ENCODE results near the gene NES.
"Not testable (repeated sequence)": the region's sequence is repeated elsewhere in the genome, so short reads cannot be mapped to it uniquely, and the experiment has no call there.

NES gene

DNA sequence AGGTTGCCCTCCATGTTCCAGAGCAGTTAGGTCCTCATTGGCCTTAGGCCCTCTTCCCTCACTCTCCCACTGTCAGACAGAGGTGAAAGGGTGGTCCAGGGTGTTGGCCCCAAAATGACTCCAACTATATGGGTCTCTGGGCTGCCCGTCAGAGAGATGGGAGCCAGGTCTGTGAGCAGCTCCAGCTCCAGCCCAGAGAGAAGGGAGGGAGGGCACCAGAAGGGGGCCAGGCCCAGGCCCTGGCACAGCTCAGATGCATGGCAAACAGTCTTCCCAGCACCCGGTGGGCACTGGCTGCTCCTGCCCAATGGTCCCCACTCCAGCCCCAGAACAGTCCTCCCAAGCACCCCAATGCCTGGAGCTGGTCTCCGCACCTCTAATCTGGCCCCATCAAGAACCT, 33.1 kb downstream of the NES start:
- no peak for DNase-seq

DNA sequence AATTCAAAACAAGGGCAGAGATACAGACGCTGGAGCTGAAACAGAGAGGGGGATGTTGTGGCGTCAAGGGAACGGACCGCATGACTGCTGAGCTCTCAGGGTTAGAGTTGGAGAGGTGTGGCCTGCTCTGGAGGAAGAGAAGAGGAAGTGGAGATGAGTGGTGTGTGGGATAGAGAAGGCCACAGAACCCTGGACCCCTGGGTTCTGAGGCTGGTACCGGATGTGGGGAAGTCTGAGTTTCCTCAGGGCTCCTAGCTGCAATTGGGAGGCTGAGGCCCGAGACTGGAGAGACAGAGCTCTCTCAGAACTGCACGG, 33.5 kb downstream of the NES start:
- DNase-seq = no peak

DNA sequence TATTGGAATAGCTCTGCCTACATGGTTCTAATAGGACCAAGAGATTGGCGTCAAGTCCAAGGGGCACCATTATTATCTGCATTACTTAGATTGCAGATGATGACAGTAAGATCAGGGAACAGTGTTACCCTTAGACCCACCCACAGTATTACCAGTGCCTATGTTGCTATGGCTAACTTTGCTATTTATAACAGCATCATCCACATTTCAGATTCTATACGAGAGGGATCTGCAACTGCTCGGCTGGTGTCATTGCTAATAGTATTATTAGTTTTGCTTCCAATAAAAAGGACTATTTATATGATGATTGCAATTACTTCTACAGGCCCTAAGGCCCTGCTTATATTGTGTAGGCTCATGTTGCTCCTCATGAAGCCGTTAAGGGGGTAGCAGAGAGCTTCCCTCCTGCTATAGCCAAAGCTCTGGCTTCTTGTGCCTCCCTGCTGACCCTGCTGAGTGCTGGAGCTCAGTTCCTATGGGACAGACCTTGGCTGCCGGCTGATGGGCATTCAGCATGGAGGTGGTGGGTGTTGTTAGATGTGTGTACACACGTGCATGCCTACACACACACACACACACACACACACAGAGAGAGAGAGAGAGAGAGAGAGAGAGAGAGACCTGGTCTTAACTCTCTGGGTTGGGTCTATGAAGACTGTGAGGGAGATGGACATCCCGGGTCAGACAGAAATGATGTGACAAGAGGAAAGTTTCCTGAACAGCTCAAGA, 34.0 kb downstream of the NES start:
- DNase-seq = no peak

DNA sequence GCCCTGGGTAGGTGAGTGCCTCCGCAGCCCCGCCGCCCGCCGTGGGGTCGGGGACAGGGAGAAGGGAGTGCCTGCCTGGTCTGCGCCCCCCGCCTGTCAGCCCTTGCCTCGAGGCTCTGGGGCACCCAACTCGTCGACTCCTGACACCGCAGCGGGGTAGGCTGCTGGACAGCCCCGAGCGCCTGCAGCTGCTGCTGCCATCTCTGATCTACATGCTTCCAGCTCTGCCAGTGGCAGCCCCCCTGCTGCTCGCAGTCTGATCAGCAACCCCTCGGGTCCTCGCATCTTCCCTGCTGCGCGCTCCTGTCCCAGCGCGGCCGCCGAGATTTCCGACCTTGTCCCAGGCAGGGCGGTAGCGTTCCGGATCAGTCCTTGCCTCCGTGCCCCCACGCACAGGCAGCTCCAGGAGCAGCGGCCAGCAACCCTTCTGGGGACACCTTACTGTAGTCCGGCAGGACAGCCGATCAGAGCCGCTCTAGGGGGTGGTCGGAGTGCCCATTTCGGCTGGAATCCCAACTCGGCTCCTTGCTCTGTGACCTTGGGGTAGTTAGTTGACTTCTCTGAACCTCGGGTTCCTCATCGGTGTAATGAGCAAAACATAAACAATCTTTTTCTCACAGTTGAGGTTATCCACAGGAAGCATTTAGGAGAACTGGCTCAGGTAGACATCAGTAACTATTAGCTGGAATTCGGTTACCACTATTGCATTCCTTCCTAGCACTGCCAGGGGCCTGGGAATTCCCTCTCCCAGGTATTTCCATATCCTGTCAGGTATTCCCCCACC, 34.8 kb downstream of the NES start:
- DNase-seq = no peak

DNA sequence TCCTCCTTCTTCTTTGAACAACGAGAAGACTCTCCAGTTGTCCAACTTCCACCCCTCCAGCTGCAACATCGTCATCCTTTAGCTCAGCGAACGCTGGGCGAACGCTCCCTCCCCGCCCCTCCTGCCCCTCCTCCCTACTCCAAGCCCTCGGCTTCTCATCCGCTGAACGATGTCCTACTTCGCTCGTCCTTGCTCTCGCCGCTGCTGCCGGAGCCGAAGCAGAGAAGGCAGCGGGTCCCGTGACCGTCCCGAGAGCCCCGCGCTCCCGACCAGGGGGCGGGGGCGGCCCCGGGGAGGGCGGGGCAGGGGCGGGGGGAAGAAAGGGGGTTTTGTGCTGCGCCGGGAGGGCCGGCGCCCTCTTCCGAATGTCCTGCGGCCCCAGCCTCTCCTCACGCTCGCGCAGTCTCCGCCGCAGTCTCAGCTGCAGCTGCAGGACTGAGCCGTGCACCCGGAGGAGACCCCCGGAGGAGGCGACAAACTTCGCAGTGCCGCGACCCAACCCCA, 35.4 kb downstream of the NES start, which contains the start of gene BCAN:
Gene BCAN (plus strand): TSS at position 357 of the 504 bp plus-strand sequence. CDS start 3,938 bp downstream, outside the sequence.
- DNase-seq = no peak

DNA sequence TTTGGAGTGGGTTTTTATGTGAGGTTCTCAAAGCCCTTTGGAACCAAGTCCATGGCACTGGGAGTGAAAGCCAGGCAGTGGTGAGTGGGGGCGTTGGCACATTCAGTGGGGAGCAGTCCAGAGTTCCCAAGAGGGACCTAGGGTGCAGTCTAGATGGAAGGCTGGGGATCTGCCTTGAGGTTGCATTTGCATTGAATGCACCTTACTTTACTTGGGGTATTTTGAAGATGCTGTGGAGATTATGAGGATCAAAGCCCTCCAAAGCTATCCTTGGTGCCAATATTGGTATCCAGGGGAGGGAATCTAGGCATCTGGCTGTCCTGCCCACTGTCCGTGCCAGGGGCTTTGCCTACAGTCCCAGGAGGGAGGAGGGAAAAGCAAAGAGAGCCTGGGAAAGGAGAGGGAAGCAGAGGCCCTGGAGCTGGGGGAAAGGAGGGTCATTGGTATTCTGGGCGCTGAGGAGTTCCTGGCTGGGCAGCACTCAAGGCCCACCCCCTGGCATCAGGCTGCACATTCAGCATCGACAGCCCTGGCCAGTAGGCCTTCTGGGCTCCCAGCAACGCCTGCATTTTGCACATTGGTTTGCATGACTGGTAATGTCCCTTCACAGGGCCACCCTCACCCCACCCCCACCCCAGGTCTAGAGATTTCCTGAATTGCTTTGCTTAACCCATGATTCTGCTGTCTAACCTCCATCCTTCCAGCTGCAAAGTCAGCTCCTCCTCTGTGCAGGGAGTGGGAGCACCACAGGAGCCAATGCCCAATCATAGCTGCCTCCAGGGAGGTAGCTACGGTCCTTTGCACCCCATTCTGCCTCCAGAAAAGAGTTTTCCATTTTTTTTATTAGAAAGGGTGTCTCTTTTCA, 36.1 kb downstream of the NES start:
- no peak for DNase-seq

DNA sequence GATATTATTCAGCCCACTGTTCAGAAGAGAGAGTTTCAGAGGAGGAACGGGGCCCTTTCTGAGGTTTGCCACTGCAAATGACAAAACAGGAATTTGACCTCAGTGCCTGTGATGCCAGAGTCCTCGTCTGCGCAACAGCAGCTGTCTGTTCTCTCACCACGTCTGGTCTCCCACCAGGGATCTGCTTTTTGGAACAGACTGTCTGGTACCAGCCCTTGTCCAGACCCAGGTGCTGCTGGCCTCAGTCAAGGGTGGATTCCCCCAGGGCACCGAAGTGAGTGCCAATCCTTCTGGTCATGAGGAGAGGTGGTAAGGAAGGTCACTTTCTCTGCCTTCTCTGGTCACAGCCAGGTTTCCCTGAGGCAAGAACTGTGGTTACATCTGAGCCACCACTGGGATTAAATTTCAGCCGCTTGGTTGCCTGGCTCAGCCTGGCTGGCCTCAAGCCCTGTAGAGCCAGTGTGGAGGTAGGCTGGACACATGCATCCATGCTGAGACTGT, 37.6 kb downstream of the NES start:
- DNase-seq = no peak

DNA sequence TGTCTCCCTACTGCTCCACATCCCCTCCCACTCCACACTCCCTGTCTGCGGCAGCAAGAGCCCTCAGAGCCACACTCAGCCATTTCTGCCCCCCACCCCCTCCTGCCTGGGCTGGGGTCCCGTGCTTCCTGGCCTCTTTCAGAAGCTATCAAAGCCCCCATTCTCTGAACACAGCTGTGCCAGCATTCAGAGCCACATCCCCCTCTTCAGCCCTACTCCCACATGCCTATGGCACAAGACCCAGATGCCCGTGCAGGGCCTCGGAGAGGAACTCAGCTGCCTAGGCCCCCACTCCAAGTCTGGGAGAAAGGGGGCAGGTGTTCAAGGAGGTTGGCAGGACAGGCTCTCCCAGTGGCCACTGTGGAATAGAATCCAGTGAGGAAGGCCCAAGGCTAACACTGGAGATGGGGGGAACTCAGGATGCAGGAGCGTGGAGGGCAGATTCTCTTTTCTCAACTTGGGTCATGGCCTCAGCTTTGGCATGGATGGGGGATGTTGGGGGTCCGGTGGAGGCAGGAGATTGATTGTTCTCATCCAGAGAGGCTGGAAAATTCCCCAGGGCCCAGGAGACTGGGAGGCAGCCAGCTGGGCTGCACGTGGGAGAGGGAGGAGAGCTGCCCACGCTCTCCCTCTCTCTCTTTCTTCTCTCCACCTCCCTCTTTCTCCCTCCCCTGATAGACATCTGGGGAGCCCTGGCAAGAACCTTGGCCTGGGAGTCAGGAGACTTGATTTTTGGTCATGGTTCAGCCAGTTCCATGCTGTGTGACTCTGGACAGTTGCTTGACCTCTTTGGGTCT, 38.8 kb downstream of the NES start:
- no peak for DNase-seq

DNA sequence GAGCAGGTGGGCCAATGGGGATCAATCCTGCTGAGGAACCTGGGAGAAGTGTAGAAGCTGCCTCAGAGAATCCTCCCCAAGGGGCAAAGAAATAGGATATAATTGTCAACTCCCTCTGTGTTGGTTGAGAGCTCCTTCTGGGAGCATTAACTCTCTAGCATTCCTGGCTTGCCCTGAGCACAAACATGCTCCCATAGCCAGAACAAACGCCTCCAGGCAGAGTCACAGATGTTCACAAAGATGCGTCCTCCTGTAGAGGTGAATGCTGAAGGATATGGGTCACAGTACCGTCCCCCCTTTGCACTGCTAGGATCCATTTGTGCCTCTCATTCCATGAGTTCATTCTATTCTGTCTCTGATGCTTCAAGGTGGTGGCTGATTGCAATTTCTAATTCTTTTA, 44.9 kb downstream of the NES start:
- DNase-seq = no peak

DNA sequence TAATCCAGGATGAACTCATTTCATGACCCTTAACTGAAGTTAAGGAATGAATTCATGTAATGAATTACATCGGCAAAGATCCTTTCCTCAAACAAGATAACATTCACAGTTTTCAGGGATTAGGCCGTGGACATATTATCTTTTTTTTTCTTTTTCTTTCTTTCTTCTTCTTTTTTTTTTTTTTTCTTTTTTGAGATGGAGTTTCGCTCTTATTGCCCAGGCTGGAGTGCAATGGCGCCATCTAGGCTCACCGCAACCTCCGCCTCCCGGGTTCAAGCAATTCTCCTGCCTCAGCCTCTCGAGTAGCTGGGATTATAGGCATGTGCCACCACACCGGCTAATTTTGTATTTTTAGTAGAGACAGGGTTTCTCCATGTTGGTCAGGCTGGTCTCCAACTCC, 46.1 kb downstream of the NES start:
- DNase-seq = not testable (repeated sequence)

DNA sequence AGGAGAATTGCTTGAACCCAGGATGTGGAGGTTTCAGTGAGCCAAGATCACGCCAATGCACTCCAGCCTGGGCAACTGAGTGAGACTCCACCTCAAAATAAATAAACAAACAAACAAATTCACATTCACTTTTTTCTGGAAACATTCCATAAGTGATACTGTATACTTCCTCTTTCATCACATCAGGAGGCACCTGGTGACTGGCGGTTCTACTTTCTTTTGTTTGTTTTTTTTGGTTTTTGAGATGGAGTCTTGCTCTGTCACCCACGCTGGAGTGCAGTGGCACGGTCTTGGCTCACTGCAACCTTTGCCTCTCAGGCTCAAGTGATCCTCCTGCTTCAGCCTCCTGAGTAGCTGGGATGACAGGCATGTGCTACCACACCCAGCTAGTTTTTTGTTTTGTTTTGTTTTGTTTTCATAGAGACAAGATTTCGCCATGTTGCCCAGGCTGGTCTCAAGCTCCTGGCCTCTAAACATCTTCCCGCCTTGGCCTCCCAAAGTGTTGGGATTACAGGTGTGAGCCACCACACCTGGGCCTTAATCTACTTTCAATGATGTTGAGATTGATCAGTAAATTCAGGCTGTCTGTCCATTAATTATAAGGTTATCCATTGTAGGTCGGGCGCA, 47.3 kb downstream of the NES start:
- DNase-seq = no peak

DNA sequence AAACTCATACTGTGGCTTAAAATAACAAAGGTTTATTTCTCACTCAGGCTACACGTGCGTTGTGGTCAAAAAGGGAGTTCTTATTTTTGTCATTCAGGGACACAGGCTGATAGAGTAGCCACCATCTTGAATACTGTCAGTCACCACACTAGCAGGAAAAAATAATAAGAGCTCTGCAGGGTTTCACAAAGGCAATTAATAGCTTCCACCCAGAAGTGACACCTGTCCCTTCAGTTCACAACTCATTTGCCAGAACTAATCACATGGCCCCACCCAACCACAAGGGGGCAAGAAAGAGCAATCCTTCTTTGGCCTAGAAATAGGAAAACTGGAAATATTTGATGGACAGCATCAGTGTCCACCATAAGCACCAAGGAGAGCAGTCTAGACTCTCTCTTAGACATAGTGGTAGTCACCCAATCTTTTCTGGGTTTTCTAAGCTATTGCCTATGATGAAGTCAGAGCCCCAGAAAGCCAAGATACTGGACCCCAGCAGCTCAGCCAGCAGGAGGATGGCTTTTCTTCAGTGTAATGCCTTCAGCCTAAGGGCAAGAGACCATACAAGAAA, 49.8 kb downstream of the NES start:
- peak; percentile 63 for DNase-seq

DNA sequence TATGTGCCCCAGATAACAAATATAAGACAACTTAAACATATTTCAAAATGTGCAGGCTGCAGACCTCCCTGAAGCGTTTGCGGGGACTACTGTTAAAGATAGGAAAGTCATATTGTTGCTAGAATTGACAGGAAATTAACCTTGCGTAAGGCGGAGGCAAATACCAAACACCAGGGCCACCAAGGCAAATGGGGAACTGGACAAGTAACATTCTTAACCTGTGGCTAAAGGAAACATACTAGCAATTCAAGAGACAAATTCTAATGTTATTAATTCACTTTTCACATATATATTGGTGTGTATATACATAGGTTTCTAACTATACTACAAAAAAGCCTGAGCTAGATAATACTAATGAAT, 51.1 kb downstream of the NES start:
- DNase-seq = no peak

DNA sequence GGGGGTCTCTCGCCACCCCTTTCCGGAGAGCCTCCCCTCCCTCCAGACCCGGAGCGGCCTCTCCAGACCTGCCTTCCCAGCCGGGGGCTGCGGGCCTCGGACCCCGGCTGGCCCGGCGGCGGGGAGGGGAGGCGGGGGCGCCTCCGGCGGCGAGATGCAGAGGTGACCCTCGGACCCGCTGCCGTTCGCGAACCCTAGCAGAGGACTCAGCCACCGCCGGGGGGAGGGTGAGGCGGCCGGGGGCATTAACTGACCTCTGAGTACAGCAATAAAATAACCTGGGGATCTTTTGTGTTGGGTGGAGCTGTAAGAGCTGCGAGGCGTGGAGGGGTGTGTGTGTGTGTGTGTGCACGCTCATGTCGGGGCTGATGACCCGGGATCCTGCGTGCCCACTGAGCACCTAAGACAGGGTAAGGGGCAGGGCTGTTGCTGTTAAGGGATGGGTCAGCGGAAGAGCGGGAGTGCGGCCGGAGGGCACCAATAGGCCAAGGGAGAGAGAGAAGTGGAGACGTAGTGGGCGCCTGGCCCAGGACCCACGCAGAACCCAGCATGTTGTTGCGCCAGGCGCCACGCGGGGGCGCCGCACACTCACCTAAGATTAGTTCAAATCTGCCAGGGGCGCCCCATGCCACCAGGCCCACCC, 51.6 kb downstream of the NES start:
- DNase-seq = peak; percentile 28

DNA sequence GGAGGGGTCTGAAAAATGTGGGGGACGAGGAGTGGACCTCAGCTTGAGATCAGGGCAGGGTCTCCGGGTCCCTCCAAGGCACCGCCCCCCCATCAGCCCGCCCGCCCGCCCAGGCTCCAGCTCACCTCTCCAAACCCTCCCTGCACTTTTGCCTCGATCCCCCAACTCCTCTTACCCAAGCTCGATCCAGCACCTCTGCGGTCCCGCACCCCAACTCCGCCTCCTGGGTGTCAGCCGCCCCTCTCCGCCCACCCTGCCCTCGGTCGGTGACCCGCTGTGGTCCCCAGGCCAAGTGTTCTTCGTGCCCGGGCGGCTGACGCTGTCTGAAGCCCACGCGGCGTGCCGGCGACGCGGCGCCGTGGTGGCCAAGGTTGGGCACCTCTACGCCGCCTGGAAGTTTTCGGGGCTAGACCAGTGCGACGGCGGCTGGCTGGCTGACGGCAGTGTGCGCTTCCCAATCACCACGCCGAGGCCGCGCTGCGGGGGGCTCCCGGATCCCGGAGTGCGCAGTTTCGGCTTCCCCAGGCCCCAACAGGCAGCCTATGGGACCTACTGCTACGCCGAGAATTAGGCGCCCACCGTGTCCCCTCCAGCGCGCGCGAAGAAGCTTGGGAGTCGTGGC, 52.3 kb downstream of the NES start:
- no peak for DNase-seq

DNA sequence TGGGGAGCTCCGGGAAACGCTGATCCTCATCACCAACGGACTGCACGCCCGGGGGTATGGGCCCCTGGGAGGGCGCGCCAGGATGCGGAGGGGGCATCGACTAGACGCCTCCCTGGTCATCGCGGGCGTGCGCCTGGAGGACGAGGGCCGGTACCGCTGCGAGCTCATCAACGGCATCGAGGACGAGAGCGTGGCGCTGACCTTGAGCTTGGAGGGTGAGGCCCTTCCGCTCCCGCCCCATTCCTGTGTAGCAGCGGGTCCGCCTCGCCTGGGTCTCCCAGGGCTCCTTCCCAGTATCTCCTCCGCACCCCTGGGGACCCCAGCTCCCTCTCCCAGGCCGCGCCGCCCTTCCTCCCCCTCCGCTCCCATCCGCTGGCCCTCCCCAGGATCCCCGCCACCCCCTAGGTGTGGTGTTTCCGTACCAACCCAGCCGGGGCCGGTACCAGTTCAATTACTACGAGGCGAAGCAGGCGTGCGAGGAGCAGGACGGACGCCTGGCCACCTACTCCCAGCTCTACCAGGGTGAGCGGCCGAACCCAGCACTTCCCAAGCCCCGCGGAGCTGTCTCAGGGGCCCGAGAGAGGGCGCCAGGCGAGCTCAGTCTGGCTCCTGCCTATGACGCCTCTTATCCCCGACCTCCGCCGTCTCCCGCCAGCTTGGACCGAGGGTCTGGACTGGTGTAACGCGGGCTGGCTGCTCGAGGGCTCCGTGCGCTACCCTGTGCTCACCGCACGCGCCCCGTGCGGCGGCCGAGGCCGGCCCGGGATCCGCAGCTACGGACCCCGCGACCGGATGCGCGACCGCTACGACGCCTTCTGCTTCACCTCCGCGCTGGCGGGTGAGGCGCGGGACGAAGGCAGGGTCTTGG, 53.0 kb downstream of the NES start:
- peak; percentile 50 for DNase-seq

DNA sequence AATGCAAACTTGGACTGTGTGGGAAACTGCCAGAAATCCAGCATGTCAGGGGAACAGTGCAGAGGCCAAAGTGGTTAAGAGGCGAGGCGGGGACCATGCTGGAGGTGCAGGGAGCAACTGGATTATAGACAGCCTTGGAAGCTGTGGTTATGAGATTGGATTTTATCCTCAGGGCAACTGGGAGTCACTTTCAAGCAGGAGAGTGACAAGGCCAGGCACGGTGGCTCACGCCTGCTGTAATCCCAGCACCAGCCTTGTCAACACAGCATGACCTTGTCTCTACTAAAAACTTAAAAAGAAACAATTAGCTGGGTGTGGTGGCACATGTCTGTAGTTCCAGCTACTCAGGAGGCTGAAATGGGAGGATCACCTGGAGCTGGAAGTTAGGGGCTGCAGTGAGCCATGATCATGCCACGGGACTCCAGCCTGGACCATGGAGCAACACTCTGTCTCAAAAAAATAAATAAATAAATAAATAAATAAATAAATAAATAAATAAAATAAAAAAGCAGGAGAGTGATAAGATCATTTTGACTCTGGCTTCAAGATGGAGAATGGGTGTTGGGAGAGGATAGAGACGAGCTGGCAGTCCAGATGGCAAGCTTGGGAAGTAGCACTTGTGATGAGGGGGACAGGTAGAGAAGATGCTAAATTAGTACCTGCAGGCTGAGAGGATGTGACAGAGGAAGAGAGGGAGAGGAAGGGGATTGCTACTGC, 54.5 kb downstream of the NES start:
- DNase-seq = no peak

DNA sequence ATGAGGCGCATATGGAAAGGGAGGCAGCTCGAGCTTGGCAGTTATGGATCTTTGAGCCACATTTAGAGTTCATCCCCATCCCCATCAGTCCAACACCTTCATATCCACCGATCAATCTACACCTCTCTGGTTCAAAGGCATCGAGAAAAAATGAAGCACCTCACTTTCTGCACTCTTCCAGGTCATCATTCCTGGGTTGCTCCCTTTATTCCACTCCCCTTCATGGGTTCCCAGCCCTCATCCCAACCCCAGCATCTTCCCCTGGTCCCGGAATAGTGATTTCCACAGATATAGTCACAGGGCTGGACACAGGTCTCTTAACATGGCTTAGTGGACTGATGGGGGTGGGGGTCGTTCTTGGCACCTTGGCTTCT, 57.6 kb downstream of the NES start:
- DNase-seq = no peak

Data from fibroblast of skin of scalp (primary cell).